ENCODE results near the gene MKX.

DNA sequence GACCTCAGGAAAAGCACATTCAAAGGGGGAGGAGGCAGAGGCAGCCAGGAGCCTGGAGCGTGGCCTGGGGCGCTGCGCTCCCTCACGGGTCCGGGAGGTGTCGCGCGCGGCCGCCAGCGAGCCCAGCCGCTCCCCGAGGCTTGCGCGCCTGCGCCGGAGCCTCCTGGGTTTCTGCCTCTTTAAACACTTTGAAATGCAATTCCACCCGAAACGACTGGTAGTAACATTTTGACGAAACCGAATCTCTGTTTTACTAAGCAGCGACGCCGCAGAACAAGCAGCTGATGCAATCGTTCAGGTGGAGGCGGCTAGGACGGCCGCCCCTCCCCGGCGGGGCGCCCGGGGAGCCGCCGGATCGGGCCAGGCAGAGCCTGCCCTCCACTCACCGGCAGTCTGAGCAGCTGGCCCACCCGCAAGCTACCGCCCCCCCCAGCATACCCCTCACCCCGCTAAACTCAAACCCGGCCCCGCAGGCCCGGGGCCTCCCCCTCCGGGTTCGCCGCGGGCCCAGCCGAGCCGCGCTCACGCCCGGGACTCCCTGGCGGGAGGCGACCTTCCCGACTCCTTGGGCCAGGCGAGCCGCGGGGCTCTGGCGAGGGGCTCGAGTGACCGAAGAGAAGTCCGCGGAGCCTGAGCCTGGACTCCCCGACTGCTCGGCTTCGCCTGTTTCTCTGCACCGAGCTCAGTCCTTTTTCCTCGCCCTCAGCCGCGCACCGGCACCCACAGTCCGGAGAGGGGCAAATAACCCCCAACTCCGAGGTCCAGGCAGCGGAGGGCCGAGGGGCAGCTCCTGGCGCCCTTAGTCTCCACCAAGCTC lies 3.2 kb downstream of the MKX start:
- TF ChIP-seq CTCF (IDR thresholded peaks at IDR 0.05): peak; percentile 53 to 92 (median 80)
- peak in 1 of 2 donors; percentile 32 for TF ChIP-seq POLR2A (IDR thresholded peaks at IDR 0.05)

Data from thyroid gland (tissue), 4 donors.